ELF-1 (cell line): ENCODE measurements around the gene TBR1.

Experiments
- DNase-seq: peaks from one replicate; pipeline ENCODE4 v3.0.0-alpha.2; 2016; ENCODE audit warnings: low read depth, low spot score

TBR1 gene

DNA sequence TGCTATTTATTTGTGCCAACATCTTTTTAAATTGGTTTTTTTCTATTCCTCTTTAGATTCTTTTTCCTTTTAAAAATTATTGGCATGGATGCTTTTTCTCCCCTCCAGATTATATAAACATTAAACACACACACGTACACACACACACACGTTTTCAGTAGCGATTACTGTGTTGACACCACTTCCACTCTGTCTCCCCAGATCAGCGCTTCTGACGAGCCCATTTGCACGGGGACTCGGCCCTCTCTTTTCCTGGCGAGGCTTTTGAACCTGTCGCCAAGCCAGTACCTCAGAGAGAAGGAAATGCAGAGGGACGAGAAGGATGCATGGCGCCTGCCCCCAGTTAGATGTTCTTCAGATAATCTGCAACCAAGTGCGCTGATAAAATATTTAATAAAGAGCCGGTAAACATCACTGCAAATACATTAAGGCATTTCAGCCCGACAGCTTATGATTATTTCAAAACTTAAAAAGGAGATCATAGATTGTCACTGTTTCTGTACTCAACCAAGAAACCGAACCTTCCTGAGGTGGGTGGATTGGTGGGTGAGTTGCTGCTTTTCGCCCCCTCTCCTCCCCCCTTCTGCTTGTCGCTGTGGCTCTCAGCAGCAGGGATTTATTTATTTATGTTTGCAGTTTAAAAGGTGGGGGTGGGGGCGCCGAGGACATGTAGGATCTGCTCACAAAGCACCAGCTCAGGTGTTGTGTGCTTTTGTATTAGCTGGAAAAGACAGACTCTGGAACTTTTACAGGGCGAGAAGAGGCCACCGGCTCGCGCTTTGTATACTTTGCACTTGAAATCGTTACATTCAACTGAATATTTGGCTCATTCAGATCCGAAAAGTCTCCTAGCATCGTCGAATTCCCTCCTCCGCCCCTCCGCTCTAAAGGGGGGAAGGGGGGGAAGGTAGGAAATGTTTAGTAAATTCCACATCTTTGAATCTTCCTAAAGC lies 787 bp upstream of the TBR1 start:
- DNase-seq = peak; percentile 24

DNA sequence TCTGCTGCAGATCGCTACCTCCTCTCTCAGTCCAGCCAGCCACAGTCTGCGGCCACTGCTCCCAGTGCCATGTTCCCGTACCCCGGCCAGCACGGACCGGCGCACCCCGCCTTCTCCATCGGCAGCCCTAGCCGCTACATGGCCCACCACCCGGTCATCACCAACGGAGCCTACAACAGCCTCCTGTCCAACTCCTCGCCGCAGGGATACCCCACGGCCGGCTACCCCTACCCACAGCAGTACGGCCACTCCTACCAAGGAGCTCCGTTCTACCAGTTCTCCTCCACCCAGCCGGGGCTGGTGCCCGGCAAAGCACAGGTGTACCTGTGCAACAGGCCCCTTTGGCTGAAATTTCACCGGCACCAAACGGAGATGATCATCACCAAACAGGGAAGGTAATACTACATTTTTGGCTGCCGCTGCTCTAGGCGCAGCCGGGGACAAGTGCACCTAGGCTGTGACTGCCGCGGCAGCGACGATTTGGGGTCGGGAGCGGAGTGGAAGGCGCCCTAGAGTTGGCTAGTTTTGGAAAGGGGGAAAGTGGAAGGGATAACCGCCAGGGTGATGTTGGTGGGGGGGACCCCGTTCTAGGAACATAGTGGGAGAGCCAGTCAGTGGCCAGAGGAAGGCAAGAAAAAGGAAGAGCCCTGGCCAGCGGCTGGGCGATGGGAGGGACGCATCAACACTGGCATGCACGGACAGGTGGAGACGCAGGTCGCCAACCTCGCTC lies 776 bp downstream of the TBR1 start:
- DNase-seq = peak; percentile 45

DNA sequence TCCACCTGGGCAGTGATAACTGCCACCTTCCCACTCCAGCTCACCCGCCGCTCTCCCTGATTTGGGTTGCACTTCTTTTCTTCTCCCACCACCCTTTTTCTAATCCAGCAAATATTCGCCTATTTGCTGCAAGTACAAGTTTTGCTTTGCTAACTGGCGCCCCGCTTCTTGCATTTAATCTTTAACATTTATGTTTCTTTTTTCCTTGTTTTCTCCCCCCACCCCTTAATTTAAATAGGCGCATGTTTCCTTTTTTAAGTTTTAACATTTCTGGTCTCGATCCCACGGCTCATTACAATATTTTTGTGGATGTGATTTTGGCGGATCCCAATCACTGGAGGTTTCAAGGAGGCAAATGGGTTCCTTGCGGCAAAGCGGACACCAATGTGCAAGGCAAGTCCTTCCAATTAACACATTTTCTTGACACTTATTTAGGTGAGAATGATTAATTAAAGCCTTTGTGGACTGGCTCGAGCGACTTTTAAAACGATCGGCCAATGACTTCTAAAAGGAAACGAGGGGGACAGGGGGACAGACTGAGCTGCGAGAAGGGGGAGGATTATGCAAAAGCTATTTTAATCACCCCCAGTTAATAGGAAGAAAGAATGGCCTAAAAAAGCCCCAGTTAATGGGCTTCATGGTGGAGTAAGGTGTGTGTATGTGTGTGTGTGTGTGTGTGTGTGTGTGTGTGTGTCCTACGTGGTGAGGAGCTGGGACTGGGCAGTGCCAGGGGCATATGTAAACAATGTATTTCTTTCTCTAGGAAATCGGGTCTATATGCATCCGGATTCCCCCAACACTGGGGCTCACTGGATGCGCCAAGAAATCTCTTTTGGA lies 1.6 kb downstream of the TBR1 start:
- no peak for DNase-seq

DNA sequence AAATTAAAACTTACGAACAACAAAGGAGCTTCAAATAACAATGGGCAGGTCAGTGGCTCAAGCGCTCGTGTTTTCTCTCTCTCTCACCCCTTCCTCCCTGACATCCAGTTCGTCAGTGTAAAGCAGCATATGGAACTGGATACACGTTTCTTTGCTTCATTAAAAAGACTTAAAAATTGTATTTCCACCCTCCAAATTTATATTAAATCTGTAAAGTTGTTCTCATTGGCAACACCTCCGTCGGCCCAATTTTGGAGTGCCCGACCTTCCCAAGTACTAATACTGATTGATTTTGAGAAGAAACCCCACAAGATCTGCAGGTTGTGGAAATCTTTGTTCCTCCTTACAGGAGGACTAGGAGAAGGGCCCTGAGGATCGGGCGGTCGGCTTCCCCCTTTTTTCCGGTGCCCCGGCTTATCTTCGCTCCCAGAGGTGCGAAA lies 2.2 kb downstream of the TBR1 start:
- DNase-seq = no peak

DNA sequence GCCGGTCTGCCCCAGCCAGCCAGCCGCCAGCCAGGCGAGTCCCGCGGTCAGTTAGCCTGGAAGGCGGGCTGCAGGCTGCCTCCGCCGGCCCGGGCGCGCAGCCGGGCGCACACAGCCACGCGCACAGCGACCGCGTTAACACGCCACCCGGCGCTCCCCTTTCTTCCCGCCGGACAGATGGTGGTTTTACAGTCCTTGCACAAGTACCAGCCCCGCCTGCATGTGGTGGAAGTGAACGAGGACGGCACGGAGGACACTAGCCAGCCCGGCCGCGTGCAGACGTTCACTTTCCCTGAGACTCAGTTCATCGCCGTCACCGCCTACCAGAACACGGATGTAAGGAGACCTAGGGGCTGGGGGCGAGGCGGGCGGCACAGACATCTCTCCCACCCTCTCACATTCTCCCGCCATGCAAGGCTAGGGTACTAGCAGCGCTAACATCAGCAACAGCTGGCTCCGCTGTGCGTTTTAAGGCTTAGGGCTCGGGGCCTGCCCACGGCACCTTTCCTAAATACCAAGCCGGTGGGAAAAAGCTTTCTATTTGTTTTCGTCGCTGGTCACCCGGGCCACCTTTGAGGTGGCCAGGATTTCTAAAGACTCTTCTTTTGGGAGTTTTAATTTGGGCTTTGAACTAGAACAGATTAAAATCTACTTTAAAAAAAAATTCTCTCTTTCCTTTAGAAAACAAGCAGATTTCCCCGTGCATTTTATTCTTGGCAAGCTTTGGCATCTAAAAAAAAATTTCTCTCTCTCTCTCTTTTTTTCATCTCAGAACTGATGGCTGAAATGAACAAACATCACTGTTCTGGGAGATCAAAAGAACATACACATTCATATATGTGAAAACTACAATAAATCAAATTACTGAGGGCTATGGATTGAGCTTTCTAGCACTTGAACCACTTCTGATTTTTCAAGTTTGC lies 2.9 kb downstream of the TBR1 start:
- DNase-seq = peak; percentile 77

DNA sequence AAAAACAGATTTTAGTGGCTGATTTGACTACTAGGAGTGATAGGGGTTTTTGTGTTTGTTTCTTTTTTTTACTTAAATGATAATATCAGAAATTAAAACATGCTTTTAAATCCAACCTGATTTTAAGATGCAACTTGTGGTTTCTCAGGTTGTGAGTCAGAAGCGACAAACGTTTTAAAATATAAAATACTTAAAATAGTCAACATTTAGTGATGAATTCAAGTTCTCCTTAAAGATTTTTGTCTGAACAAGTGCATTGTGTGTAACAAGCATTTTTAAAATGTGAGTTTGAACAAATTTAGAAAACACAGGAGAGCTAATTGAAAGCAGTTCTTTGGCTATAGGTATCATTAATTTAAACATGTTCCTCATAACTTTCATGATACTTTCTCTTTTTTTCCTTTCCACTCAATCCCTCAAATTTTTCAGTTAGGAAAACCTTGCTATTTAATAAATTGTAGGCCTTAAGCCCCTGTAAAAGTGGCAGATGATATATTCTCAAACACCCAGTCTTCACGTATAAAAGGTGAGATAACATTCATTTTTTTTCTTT lies 3.6 kb downstream of the TBR1 start:
- no peak for DNase-seq

DNA sequence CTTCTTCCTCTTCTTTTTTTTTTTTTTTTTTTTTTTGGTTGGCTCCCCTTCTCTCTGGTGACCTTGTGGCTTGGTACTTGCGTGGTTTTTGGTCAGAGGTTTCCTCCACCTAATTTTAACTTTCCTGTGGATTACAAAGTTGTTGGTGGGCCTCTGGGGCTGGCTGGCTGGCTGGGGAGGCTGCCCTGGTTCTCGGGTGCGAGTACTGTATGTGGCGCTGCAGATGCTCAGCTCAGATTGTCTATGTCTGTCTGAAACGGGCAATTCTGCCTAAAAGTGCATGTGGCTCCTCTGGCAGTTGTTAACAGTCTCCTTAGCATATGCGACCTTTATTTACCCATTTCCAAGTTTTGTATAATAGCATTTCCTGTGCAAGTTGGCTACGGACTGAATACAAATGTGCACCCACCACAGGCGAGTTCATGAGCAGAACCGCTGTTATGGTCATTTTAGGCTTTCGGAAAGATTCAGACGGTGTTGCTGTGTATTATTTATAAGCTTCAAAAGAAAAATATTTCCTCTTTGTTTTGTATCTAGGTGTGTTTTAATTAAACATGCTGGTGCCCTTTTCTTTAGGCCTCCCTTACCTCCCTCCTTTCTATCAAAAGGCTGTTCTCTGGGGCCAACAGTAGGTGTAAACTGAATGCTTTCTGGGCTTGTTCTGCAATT lies 4.4 kb downstream of the TBR1 start:
- DNase-seq = no peak

DNA sequence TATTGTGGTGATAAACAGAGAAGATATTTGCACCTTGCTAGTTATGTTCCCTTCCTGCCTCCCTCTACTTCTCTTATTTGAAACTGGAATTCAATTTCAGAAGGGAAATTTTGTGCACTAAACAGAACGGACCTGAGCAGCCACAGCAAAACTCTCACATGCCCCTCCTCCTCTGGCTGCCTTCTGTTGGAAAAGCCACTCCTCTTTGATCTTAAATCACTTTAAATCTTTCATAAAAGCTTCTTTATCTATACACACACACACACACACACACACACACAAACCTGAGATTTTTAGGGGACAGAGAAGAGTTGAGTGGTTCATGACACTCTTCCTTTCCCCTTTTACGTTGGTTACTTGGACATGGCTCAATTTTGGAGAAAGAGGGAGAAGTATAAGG lies 5.6 kb downstream of the TBR1 start:
- DNase-seq = no peak

DNA sequence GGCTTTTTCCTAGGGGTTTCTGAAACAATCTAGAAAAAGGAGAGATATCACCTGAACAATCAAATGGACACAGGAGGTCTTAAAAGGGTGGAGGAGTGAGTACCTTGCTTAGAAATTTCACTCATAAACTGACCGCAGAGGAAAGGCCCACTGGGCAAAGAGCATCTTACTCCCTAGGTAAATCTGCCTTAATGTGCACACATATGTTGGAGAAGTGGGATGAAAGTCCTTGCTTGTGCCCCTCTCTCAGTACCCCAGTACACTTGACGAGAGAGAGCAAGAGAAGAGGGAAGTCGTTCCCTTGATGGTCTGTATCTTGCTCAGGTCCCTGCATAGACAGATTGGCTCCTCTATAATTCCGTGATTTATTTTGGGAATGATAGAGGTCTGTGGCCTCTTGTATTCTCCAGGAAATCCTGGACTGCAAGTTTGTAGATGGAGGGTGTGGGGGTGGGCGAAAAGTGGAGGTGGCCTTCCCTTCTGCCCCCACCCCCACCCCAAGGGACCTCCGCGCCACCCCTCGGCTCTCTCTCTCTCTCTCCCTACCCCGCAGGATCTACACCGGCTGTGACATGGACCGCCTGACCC lies 6.8 kb downstream of the TBR1 start:
- DNase-seq = no peak

DNA sequence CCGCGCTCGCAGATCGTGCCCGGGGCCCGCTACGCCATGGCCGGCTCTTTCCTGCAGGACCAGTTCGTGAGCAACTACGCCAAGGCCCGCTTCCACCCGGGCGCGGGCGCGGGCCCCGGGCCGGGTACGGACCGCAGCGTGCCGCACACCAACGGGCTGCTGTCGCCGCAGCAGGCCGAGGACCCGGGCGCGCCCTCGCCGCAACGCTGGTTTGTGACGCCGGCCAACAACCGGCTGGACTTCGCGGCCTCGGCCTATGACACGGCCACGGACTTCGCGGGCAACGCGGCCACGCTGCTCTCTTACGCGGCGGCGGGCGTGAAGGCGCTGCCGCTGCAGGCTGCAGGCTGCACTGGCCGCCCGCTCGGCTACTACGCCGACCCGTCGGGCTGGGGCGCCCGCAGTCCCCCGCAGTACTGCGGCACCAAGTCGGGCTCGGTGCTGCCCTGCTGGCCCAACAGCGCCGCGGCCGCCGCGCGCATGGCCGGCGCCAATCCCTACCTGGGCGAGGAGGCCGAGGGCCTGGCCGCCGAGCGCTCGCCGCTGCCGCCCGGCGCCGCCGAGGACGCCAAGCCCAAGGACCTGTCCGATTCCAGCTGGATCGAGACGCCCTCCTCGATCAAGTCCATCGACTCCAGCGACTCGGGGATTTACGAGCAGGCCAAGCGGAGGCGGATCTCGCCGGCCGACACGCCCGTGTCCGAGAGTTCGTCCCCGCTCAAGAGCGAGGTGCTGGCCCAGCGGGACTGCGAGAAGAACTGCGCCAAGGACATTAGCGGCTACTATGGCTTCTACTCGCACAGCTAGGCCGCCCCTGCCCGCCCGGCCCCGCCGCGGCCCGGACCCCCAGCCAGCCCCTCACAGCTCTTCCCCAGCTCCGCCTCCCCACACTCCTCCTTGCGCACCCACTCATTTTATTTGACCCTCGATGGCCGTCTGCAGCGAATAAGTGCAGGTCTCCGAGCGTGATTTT lies 7.6 kb downstream of the TBR1 start:
- peak; percentile 69 for DNase-seq

DNA sequence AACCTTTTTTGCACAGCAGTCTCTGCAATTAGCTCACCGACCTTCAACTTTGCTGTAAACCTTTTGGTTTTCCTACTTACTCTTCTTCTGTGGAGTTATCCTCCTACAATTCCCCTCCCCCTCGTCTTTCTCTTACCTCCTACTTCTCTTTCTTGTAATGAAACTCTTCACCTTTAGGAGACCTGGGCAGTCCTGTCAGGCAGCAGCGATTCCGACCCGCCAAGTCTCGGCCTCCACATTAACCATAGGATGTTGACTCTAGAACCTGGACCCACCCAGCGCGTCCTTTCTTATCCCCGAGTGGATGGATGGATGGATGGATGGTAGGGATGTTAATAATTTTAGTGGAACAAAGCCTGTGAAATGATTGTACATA lies 8.3 kb downstream of the TBR1 start:
- DNase-seq = no peak

DNA sequence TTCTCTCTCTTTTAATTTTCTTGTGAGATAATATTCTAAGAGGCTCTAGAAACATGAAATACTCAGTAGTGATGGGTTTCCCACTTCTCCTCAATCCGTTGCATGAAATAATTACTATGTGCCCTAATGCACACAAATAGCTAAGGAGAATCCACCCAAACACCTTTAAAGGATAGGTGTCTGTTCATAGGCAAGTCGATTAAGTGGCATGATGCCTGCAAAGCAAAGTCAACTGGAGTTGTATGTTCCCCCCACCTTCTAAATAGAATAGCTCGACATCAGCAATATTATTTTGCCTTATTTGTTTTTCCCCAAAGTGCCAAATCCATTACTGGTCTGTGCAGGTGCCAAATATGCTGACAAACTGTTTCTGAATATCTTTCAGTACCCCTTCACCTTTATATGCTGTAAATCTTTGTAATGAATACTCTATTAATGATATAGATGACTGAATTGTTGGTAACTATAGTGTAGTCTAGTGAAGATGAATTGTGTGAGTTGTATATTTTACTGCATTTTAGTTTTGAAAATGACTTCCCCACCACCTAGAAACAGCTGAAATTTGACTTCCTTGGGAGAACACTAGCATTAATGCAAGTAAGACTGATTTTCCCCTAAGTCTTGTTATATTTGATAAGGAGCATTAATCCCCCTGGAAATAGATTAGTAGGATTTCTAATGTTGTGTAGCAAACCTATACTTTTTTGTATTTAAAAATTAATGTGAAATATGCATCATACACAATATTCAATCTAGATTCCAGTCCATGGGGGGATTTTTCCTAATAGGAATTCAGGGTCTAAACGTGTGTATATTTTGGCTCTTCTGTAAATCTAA lies 9.0 kb downstream of the TBR1 start:
- no peak for DNase-seq

DNA sequence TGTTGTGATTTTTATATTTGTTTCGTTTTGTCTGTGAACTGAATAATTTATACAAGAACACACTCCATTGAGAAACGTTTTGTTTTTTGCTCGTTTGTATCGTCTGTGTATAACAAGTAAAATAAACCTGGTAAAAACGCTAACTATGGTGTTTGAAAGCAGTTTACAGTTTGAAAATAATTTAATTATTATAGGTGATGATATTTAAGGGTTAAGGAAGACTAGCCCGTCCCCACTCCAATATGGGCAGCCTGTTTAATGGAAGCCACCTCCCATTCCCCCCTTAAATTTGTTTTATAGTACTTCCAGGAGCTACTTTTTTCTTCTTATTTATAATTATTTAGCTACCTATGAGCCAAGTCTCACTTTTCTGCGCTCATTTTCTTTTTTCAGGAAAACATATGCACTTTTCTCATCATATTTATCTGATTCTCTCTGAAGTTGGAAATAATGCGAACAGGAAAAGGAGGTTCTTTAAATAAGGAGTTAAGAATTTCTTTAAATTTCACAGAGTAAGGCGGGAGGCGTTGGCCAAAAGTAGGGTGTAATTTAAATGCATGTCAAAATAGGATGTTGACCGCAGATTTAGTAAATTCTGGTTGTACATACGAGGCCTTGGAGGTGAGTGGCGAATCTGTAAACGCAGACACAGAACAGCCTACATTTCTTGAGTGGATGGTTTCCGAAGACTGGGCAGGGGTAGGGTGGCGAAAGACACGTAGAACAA lies 9.8 kb downstream of the TBR1 start:
- DNase-seq = no peak

DNA sequence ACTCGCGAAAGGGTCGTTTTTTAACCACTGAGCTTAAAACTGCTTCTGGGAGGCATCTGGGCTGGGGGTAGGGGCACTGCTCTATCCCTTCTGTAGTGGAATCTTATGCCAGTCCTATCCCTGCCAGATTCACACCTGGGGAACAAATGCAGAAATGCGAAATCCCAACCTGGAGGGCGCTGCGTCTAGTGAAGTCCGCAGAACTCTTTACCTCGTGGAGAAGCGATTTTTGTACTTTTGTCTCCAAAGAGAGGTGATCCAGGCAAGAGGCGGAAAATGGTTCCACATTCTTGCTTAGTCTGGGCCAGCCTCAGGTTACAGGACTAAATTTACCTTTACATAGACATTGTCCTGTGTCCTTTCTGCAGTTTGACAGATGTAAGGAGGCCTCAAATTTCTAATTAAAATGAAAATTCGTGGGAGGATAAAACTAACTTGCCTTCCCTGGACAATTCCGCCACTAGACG lies 10.4 kb downstream of the TBR1 start:
- DNase-seq = peak; percentile 37

DNA sequence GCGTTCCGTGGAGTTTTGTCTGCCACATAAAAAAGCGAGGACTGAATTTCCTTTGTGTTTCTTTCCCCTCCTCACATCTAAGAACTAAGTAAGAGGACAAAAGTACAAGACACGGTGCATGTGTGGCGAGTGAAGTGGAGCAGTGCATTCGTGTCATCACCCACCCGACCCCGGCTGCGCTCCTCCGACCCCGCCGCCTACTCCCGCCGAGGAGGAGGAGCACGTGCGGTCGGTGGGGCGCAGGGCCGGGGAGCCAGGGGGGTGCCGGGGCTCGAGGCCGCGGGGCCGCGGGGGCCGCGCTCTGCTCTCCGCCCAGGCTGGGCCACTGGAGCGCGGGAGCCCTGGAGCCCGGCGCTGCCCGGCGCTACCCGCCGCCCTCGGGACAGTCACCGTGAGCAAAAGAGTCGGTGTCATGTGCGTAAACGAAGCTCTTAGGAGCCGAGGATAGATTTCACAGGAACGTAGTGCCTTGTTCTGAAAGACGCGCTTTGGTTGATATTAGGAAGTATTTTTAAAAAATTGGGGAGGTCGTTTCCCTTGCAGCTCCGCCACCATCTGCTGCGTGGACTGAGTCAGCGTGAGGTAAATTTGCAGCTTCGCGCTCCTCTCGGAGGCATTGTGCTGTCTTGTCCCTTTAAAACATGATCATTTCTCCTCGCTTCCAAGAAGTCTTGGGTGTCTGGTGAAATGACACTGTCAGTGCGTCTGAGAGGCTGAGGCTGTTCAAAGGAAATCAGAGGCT lies 11.0 kb downstream of the TBR1 start:
- DNase-seq = no peak
